Stomach smooth muscle (tissue), 2 donors: Measurements from ENCODE around the gene PALLD.

Experiments
- H3K27ac ChIP-seq: one replicate; pipeline ENCODE4 v1.7.0; 2013; ENCODE audit warnings: mild to moderate bottlenecking, low read length, inconsistent platforms
- H3K27me3 ChIP-seq, 2 donors: one replicate each; pipeline ENCODE4 v1.7.0; 2013; ENCODE audit warnings: low read length in 2 of 2; ENCODE audit not compliant: insufficient read depth in 2 of 2, control insufficient read depth in 1 of 2
- H3K36me3 ChIP-seq, 2 donors: one replicate each; pipeline ENCODE4 v1.7.0; 2013; ENCODE audit warnings: low read length in 2 of 2; ENCODE audit not compliant: control insufficient read depth in 2 of 2, insufficient read depth in 2 of 2
- H3K4me1 ChIP-seq: one replicate; pipeline ENCODE4 v1.7.0; 2013; ENCODE audit warnings: low read length; ENCODE audit not compliant: control insufficient read depth, insufficient read depth
- H3K4me3 ChIP-seq, 2 donors: one replicate each; pipeline ENCODE4 v1.7.0; 2013; ENCODE audit warnings: low read length in 2 of 2
- H3K9ac ChIP-seq, 2 donors: one replicate each; pipeline ENCODE4 v1.7.0; 2013; ENCODE audit warnings: low read length in 2 of 2, mild to moderate bottlenecking in 1 of 2
- H3K9me3 ChIP-seq, 2 donors: one replicate each; pipeline ENCODE4 v1.7.0; 2013; ENCODE audit warnings: low read length in 2 of 2; ENCODE audit not compliant: control insufficient read depth in 2 of 2
- donor health status: healthy.
- donor health status: Pancreatic carcinoma.

PALLD gene

DNA sequence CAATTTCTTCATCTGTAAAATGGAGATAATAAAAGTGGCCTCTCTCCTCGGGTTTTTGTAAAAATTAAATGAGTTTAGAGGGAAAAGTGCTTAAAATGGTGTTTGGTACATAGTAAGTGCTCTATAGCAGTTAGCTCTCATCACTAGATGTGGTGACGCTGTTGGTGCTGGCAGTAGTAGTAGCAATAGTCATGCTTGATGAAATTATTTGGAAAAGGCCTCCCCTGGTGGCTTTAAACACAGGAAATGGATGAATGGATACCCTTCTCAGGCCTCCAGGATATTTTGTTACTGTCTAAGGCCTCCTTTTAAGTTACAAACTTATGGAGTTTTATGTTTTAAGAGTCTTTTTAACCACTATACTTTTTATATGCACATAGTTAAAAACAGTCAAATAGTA is 370.3 kb downstream of the PALLD start:
- H3K36me3 ChIP-seq = peaks cover 5 to 16% of the 10 kb centered on the region in 2 donors
- H3K9ac ChIP-seq = no peak overlapping the region
- H3K27ac ChIP-seq = no peak overlapping the region
- peaks cover 47% of the 10 kb centered on the region for H3K4me1 ChIP-seq
- no peak overlapping the region for H3K4me3 ChIP-seq
- no peaks in the 10 kb centered on the region for H3K9me3 ChIP-seq
- H3K27me3 ChIP-seq = no peaks in the 10 kb centered on the region

DNA sequence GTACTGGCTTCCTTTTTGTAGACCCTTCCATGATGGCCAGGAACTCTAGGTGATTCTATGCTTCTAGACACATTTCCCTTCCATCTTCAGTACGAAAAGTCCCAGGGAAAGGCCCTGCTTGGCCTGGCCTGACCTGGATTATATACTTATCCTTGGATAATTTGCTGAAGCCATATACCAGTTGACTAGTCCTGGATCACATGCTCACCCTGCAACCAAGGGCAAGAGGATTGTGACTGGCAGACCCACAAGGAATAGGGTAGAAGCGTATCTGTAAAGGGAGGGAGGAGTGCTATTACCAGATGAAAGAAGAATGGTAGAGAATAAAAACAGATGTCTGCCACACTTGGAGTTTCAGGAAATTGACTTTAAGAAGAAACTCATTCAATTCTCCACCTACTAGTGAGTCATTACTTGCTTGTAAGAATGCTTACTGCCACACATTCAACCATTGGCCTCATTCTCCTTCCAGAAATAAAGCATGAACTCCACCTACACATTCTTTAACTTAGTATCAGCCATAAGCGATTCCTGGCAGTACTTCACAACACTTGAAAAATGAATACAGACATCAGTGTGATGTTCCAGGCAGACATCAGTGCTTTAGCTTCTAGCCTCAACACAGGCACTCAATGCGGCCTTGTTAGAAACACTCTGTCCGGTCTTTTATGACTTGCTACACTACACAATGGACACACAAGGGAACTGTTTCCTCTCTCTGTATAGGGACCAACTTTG is 371.4 kb downstream of the PALLD start:
- Histone ChIP-seq H3K4me3 (no peak overlapping the region), H3K4me1 (peaks cover 39% of the 10 kb centered on the region), H3K9ac (no peak overlapping the region), H3K9me3 (no peaks in the 10 kb centered on the region), H3K27me3 (no peaks in the 10 kb centered on the region), H3K27ac (peak overlapping the region; percentile 42), H3K36me3 (peaks cover 2 to 8% of the 10 kb centered on the region in 2 donors)

DNA sequence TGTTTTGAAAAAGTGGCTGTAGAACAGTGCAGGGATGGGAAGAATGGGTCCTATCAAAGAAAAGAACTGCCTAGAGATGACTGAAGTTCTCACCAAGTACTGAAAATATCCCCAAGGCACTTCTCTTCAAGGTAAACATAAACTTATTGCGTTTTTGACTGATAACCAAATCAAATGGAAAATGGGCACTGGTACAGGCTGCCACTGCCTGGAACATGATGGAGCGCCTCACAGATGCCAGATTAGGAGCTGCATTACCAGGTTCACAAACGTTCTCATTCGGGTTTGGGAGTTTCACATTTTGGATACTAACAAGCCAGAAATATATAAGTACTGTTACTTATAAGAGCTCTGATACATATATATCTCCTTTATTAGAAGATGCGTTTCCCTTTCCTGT is 371.9 kb downstream of the PALLD start:
- no peak overlapping the region for H3K4me3 ChIP-seq
- H3K4me1 ChIP-seq = peaks cover 37% of the 10 kb centered on the region
- peak overlapping the region; percentile 42 for H3K27ac ChIP-seq

DNA sequence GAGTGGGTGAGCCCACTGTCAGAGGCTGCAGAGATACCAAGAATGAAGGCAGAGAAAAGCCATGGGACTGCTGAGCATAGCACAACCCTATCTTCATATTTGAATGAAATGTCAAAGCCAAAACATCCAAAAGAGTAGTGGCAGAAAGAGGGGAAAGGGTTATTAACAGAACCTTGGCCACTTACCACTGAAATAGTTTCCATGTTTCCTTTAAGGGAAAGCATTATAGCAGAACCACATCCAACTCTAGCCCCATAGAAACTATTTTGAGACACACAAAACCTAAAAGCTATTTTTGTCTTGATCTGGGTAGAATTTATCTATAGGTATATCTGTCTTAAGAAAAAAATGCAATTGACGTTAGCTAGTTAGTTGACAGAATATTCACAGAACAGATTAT is 373.2 kb downstream of the PALLD start:
- no peaks in the 10 kb centered on the region for H3K9me3 ChIP-seq
- peaks cover 34% of the 10 kb centered on the region for H3K4me1 ChIP-seq
- H3K9ac ChIP-seq = no peak overlapping the region
- no peaks in the 10 kb centered on the region for H3K27me3 ChIP-seq
- peaks cover 5 to 9% of the 10 kb centered on the region in 2 donors for H3K36me3 ChIP-seq
- no peak overlapping the region for H3K4me3 ChIP-seq
- no peak overlapping the region for H3K27ac ChIP-seq

More for the DNA sequence above, 371.9 kb downstream of the PALLD start:
- Histone ChIP-seq H3K9me3 (no peaks in the 10 kb centered on the region), H3K9ac (no peak overlapping the region), H3K27me3 (no peaks in the 10 kb centered on the region), H3K36me3 (peaks cover 5 to 10% of the 10 kb centered on the region in 2 donors)

DNA sequence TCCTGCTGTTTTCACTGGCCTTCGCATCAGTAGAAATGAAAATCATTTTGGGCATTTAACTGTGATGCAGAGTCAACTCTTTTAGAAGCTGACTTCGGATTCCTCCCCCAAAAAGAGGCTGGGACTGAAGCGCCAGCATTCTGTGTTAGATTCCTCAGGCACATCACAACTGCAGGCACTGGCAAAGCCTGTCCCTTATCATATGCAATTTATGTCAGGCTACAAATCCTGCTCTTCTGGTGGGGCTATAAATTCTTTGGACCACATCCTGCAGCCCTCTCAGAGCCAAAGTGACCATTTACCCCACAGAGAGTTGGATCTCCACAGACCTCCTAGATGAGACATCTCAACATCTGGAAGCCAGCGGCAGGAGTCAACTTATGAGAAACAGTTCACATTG is 374.8 kb downstream of the PALLD start:
- H3K9me3 ChIP-seq = no peaks in the 10 kb centered on the region
- H3K27me3 ChIP-seq = no peaks in the 10 kb centered on the region
- H3K9ac ChIP-seq = no peak overlapping the region
- no peak overlapping the region for H3K27ac ChIP-seq
- no peak overlapping the region for H3K4me3 ChIP-seq
- H3K4me1 ChIP-seq = peaks cover 40% of the 10 kb centered on the region
- H3K36me3 ChIP-seq = peaks cover 8% of the 10 kb centered on the region in 2 donors

DNA sequence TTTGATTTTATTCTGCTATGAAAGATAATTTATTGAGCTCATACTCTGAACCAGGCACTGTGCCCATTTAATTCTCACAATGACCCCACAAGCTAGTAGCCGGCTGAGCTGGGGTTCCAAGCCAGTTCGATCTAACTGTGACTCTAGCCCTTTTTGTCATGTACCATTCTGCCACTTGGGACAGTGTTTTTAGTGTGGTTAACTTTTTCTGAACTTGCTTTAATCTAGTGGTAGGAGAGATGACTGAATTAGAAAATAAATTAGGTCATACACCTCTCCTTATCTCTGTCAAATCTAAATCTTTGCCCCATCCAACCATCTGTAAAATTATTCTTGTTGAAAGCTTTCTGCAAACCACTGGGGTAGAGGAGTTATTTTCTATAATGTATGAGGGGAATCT is 377.2 kb downstream of the PALLD start:
- H3K9ac ChIP-seq = no peak overlapping the region
- peaks cover 8 to 17% of the 10 kb centered on the region in 2 donors for H3K36me3 ChIP-seq
- H3K27ac ChIP-seq = peak overlapping the region; percentile 7
- no peaks in the 10 kb centered on the region for H3K9me3 ChIP-seq
- H3K4me1 ChIP-seq = peaks cover 28% of the 10 kb centered on the region
- H3K4me3 ChIP-seq = no peak overlapping the region
- no peaks in the 10 kb centered on the region for H3K27me3 ChIP-seq

DNA sequence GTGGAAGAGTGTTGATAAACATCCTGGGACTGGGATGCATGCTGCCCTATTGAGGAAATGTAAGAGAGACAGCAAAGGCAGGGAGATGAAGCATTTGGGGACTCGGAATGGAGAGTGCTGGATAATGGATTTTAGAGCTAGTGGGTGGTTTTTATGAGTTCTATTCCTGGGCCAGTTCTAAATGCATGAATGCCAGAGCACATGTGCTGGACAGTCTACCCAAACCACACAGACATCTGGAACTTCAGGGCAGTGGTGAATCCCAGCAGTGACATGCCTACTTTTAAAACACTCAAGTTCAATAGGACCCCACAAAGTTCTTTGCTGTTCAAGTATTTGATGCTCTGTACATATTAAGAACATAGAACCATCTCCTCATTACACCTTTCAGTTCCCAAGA is 379.3 kb downstream of the PALLD start:
- H3K27ac ChIP-seq = peak overlapping the region; percentile 60
- H3K9ac ChIP-seq = no peak overlapping the region
- no peaks in the 10 kb centered on the region for H3K9me3 ChIP-seq
- peaks cover 26% of the 10 kb centered on the region for H3K4me1 ChIP-seq
- H3K36me3 ChIP-seq = peaks cover 8 to 29% of the 10 kb centered on the region in 2 donors
- peak overlapping the region in 1 of 2 donors; percentile 23 for H3K4me3 ChIP-seq
- H3K27me3 ChIP-seq = no peaks in the 10 kb centered on the region

DNA sequence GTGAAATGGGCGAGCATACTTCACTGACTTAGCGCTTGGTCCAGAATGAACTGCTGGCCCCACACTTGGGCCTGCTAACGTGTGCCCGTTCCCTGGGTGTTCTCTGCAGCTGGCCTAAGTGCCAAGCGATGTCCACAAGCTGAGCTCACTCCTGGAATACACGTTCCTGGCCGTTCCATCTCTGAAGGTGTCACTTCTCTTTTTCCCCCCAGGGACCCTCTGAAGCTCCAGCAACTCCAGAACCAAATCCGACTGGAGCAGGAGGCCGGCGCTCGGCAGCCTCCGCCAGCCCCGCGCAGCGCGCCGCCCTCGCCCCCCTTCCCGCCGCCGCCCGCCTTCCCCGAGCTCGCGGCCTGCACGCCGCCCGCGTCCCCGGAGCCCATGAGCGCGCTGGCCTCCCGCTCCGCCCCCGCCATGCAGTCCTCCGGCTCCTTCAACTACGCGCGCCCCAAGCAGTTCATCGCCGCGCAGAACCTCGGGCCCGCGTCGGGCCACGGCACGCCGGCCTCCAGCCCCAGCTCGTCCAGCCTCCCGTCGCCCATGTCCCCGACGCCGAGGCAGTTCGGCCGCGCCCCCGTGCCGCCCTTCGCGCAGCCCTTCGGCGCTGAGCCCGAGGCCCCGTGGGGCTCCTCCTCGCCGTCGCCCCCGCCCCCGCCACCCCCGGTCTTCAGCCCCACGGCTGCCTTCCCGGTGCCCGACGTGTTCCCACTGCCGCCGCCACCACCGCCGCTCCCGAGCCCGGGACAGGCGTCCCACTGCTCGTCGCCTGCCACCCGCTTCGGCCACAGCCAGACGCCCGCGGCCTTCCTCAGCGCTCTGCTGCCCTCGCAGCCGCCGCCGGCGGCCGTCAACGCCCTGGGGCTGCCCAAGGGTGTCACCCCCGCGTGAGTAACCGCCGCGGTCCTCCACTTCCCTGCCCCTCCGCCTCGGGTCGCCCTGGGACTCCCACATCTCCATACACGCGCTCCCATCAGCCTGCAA is 380.9 kb downstream of the PALLD start:
- no peaks in the 10 kb centered on the region for H3K27me3 ChIP-seq
- H3K9ac ChIP-seq = peak overlapping the region; percentile 43 to 62
- H3K4me1 ChIP-seq = peaks cover 29% of the 10 kb centered on the region
- peaks cover 12 to 35% of the 10 kb centered on the region in 2 donors for H3K36me3 ChIP-seq
- peak overlapping the region; percentile 78 for H3K27ac ChIP-seq
- H3K9me3 ChIP-seq = no peaks in the 10 kb centered on the region
- H3K4me3 ChIP-seq = peak overlapping the region; percentile 59 to 66

DNA sequence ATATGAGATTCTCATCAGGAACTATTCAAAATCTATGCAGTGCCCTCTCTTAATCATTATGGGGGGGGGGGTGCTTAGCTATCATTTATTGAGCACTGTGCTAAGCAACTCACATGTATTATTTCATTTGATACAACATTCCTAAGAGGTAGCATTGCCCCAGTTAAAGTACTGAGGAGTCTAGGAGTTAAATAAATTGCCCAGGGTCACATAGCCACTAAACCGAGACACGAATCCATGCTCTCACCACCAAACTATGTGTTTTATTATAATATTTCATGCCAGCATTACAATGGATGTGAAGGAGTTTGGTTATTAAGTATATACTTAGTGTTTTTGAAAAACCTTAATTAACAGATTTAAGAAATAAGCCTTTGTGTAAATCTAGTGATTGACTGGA is 381.8 kb downstream of the PALLD start:
- H3K9me3 ChIP-seq = no peaks in the 10 kb centered on the region
- no peaks in the 10 kb centered on the region for H3K27me3 ChIP-seq
- H3K27ac ChIP-seq = peak overlapping the region; percentile 78
- H3K9ac ChIP-seq = peak overlapping the region in 1 of 2 donors; percentile 62
- H3K36me3 ChIP-seq = peaks cover 11 to 32% of the 10 kb centered on the region in 2 donors
- H3K4me3 ChIP-seq = peak overlapping the region in 1 of 2 donors; percentile 59
- peaks cover 29% of the 10 kb centered on the region for H3K4me1 ChIP-seq

DNA sequence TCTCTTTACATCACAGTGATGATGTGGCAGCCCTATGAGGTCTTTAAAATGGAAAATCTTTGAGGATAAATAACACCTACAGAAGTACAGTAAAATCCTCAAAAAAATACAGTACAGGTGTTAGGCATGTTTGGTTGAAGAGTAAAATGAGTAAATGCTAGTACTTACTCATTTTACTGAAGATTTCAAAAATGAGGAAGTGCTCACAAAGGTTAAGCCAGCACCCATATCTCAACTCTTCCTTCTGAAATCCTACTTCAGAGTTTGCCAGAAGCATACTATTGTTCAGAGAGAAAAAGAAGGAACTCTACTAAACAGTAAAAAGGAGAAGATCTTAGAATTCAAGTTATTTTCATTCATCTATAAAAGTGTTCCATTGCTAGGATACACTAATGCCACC is 382.3 kb downstream of the PALLD start:
- Histone ChIP-seq H3K9me3 (no peaks in the 10 kb centered on the region), H3K4me1 (peaks cover 30% of the 10 kb centered on the region), H3K27me3 (no peaks in the 10 kb centered on the region), H3K4me3 (no peak overlapping the region), H3K36me3 (peaks cover 10 to 31% of the 10 kb centered on the region in 2 donors), H3K9ac (no peak overlapping the region), H3K27ac (peak overlapping the region; percentile 78)
